H1 (cell line): Measurements from ENCODE around the gene NELL1. TPM values are rescaled to one million over a fixed set of nuclear protein-coding genes. Genes with fewer than 3 reads are reported as not detected.

Source experiments
- CTCF ChIA-PET: fragments of 300-600 bp; sonication (Branson Sonifier 250); formaldehyde crosslinking; loops from one replicate; lab custom pipeline; 2021; ENCODE audit not compliant: partially characterized antibody; lab: Charles Lee
- POLR2A ChIA-PET: fragments of 300-600 bp; sonication (Branson Sonifier 250); formaldehyde crosslinking; loops from one replicate; lab custom pipeline; 2021; ENCODE audit warnings: inconsistent platforms; ENCODE audit not compliant: partially characterized antibody; lab: Charles Lee
- DNase-seq, 2 experiments: peaks; one replicate each; pipeline versions ENCODE4 v3.0.0 to v3.0.0-alpha.2; 2010 to 2022; ENCODE audit warnings: low spot score in 2 of 2, low read depth in 1 of 2, mixed read lengths in 1 of 2
- FAIRE-seq: peaks from 2 replicates; lab custom pipeline; 2011; peaks lifted over from hg19 to GRCh38; lab: Jason Lieb, UNC
- H2AFZ ChIP-seq: 2 replicates; pipeline ENCODE4 v1.8.1; 2012; ENCODE audit warnings: low read length, inconsistent platforms
- H2AK5ac ChIP-seq: 2 replicates; pipeline ENCODE4 v1.6.1; 2013; ENCODE audit warnings: low read depth, low read length
- H2BK120ac ChIP-seq: replicated peaks from 2 replicates; pipeline ENCODE3; 2013; ENCODE audit warnings: low read depth, low read length, inconsistent platforms
- H2BK12ac ChIP-seq: 2 replicates; pipeline ENCODE4 v1.6.1; 2013; ENCODE audit warnings: low read depth, low read length
- H2BK15ac ChIP-seq: 2 replicates; pipeline ENCODE4 v1.6.1; 2013; ENCODE audit warnings: low read length
- H2BK20ac ChIP-seq: 2 replicates; pipeline ENCODE4 v1.6.1; 2013; ENCODE audit warnings: low read length
- H2BK5ac ChIP-seq: 2 replicates; pipeline ENCODE4 v1.6.1; 2013; ENCODE audit warnings: low read depth, low read length
- H3K14ac ChIP-seq: 2 replicates; pipeline ENCODE4 v1.6.1; 2013; ENCODE audit warnings: inconsistent platforms; ENCODE audit not compliant: insufficient read length
- H3K18ac ChIP-seq: 2 replicates; pipeline ENCODE4 v1.6.1; 2013; ENCODE audit warnings: low read length; ENCODE audit errors: extremely low read depth
- H3K23ac ChIP-seq: 2 replicates; pipeline ENCODE4 v1.6.1; 2013; ENCODE audit warnings: inconsistent platforms; ENCODE audit not compliant: insufficient read length
- H3K23me2 ChIP-seq: 2 replicates; pipeline ENCODE4 v1.6.1; 2013; ENCODE audit warnings: low read depth, low read length
- H3K27ac ChIP-seq: 2 replicates; pipeline ENCODE4 v1.6.1; 2011; ENCODE audit warnings: low read depth, low read length, inconsistent platforms
- H3K27me3 ChIP-seq, 4 experiments: replicated peaks in 1 of 4; 1 replicate in 1 of 4; 2 replicates in 3 of 4; pipeline versions ENCODE4 v1.6.1 to v1.8.1; 2011 to 2013; ENCODE audit warnings: low read length in 3 of 4, mild to moderate bottlenecking in 3 of 4, inconsistent platforms in 2 of 4, mixed read lengths in 2 of 4, moderate library complexity in 1 of 4; ENCODE audit not compliant: control insufficient read depth in 3 of 4, insufficient read depth in 3 of 4; ENCODE audit errors: extremely low read depth in 1 of 4
- H3K36me3 ChIP-seq, 4 experiments: 2 replicates each; pipeline versions ENCODE4 v1.6.1 to v1.8.1; 2011 to 2013; ENCODE audit warnings: mild to moderate bottlenecking in 4 of 4, low read length in 3 of 4, moderate library complexity in 2 of 4, control low read depth in 1 of 4, inconsistent platforms in 1 of 4; ENCODE audit not compliant: insufficient read depth in 4 of 4, control insufficient read depth in 2 of 4
- H3K4ac ChIP-seq: replicated peaks from 2 replicates; pipeline ENCODE3; 2013; ENCODE audit warnings: low read length, low read depth, mixed read lengths, inconsistent platforms; ENCODE audit not compliant: insufficient read length
- H3K4me1 ChIP-seq, 4 experiments: replicated peaks in 1 of 4; 1 replicate in 1 of 4; 2 replicates in 3 of 4; pipeline versions ENCODE4 v1.6.1 to v1.8.1; 2011 to 2013; ENCODE audit warnings: low read length in 3 of 4, inconsistent platforms in 2 of 4, mixed read lengths in 1 of 4; ENCODE audit not compliant: insufficient read depth in 4 of 4, control insufficient read depth in 3 of 4
- H3K4me2 ChIP-seq, 2 experiments: 2 replicates each; pipeline versions ENCODE4 v1.6.1 to v1.8.1; 2011 to 2013; ENCODE audit warnings: low read depth in 2 of 2, low read length in 2 of 2, control low read depth in 1 of 2, inconsistent platforms in 1 of 2, mild to moderate bottlenecking in 1 of 2; ENCODE audit not compliant: insufficient read depth in 1 of 2
- H3K4me3 ChIP-seq, 4 experiments: fragments of 200-600, 300-600 bp in 1 of 4; sonication (generic), shearing (Covaris generic), sonication (Bioruptor Twin) in 1 of 4; 2 replicates each; pipeline versions ENCODE4 v1.5.1 to v1.8.1; 2011 to 2016; ENCODE audit warnings: low read length in 4 of 4, low read depth in 3 of 4, control low read depth in 2 of 4, inconsistent platforms in 2 of 4, mild to moderate bottlenecking in 2 of 4, mixed read lengths in 1 of 4, moderate library complexity in 1 of 4; ENCODE audit not compliant: insufficient read depth in 2 of 4; ENCODE audit errors: extremely low read depth in 1 of 4
- H3K56ac ChIP-seq: replicated peaks from 2 replicates; pipeline ENCODE3; 2013; ENCODE audit warnings: low read depth, mild to moderate bottlenecking, mixed read lengths, low read length, inconsistent platforms; ENCODE audit not compliant: insufficient read length
- H3K79me1 ChIP-seq: 2 replicates; pipeline ENCODE4 v1.6.1; 2013; ENCODE audit warnings: low read depth, low read length, control low read depth
- H3K79me2 ChIP-seq, 2 experiments: 2 replicates each; pipeline versions ENCODE4 v1.6.1 to v1.8.1; 2012 to 2013; ENCODE audit warnings: low read length in 2 of 2, mild to moderate bottlenecking in 2 of 2, inconsistent platforms in 1 of 2; ENCODE audit not compliant: insufficient read depth in 2 of 2, control insufficient read depth in 1 of 2
- H3K9ac ChIP-seq, 4 experiments: replicated peaks in 1 of 4; 1 replicate in 1 of 4; 2 replicates in 3 of 4; pipeline versions ENCODE4 v1.6.1 to v1.8.1; 2011 to 2013; ENCODE audit warnings: low read depth in 3 of 4, low read length in 3 of 4, control low read depth in 2 of 4, mild to moderate bottlenecking in 2 of 4, moderate library complexity in 2 of 4, inconsistent platforms in 1 of 4; ENCODE audit errors: extremely low read depth in 1 of 4
- H3K9me3 ChIP-seq, 2 experiments: 2 replicates each; pipeline versions ENCODE4 v1.6.1 to v1.8.1; 2012 to 2013; ENCODE audit warnings: mild to moderate bottlenecking in 2 of 2, moderate library complexity in 2 of 2, control low read depth in 1 of 2, inconsistent platforms in 1 of 2, low read depth in 1 of 2, low read length in 1 of 2, mixed read lengths in 1 of 2; ENCODE audit not compliant: insufficient read depth in 2 of 2
- H4K20me1 ChIP-seq, 2 experiments: replicated peaks in 1 of 2; 2 replicates each; pipeline versions ENCODE3 to v1.8.1; 2011 to 2013; ENCODE audit warnings: inconsistent platforms in 2 of 2, low read length in 2 of 2, mild to moderate bottlenecking in 1 of 2; ENCODE audit not compliant: insufficient read depth in 2 of 2, control insufficient read depth in 1 of 2
- H4K5ac ChIP-seq: 2 replicates; pipeline ENCODE4 v1.6.1; 2013; ENCODE audit warnings: low read length, low read depth, mixed read lengths, inconsistent platforms; ENCODE audit not compliant: insufficient read length
- H4K8ac ChIP-seq: 2 replicates; pipeline ENCODE4 v1.8.0; 2013; ENCODE audit warnings: mild to moderate bottlenecking, moderate library complexity, low read length, inconsistent platforms; ENCODE audit not compliant: insufficient read depth; ENCODE audit errors: extremely low read depth
- H4K91ac ChIP-seq: replicated peaks from 2 replicates; pipeline ENCODE3; 2013; ENCODE audit warnings: low read length, mixed read lengths, inconsistent platforms; ENCODE audit not compliant: insufficient read length
- CTCF ChIP-seq, 3 experiments: IDR thresholded peaks; 1 replicate in 2 of 3; 2 replicates in 1 of 3; pipeline versions ENCODE4 v1.5.1 to v1.6.1; 2011; ENCODE audit warnings: low read length in 3 of 3, mild to moderate bottlenecking in 3 of 3, inconsistent platforms in 2 of 3, low read depth in 1 of 3, moderate library complexity in 1 of 3; ENCODE audit not compliant: insufficient read depth in 1 of 3; ENCODE audit errors: control extremely low read depth in 1 of 3
- GABPA ChIP-seq: IDR thresholded peaks from 2 replicates; pipeline ENCODE4 v1.6.1; 2011; ENCODE audit warnings: mild to moderate bottlenecking, low read length, moderate library complexity, borderline replicate concordance; ENCODE audit not compliant: insufficient read depth
- GTF2F1 ChIP-seq: IDR thresholded peaks from 2 replicates; pipeline ENCODE4 v1.6.1; 2012; ENCODE audit warnings: low read depth, low read length, improper control_type of control experiment, borderline replicate concordance
- HDAC2 ChIP-seq, 2 experiments: fragments of 300-600 bp in 1 of 2; sonication (generic) in 1 of 2; IDR thresholded peaks; 2 replicates each; pipeline ENCODE4 v1.6.1; 2011 to 2012; ENCODE audit warnings: low read depth in 2 of 2, low read length in 2 of 2, mild to moderate bottlenecking in 2 of 2, moderate library complexity in 2 of 2, borderline replicate concordance in 1 of 2, inconsistent platforms in 1 of 2
- RFX5 ChIP-seq: IDR thresholded peaks from 2 replicates; pipeline ENCODE4 v1.6.1; 2011; ENCODE audit warnings: low read depth, low read length, improper control_type of control experiment, borderline replicate concordance
- SP2 ChIP-seq: IDR thresholded peaks from 2 replicates; pipeline ENCODE4 v1.6.1; 2012; ENCODE audit warnings: mild to moderate bottlenecking, low read length, inconsistent platforms
- TCF12 ChIP-seq: IDR thresholded peaks from 2 replicates; pipeline ENCODE4 v1.6.1; 2011; ENCODE audit warnings: low read depth, mild to moderate bottlenecking, low read length
- USF2 ChIP-seq: IDR thresholded peaks from 2 replicates; pipeline ENCODE4 v1.6.1; 2011; ENCODE audit warnings: low read length, improper control_type of control experiment
- WGBS, 2 experiments: shearing (Covaris generic) in 1 of 2; methylation state at CpG; one replicate each; pipeline versions ENCODE4 v1.1.6 to v1.1.7; 2013 to 2015; ENCODE audit warnings: low lambda C conversion rate in 2 of 2, mixed read lengths in 2 of 2, inconsistent platforms in 1 of 2, low coverage in 1 of 2, missing lambda C conversion rate in 1 of 2; ENCODE audit not compliant: insufficient replicate concordance in 2 of 2, insufficient coverage in 1 of 2, insufficient read length in 1 of 2; ENCODE audit errors: extremely low coverage in 1 of 2, missing lambda C conversion rate in 1 of 2; 5-methylcytosine and 5-hydroxymethylcytosine counted together
- polyA plus RNA-seq, 7 experiments: library from polyadenylated mRNA; depleted of rRNA in 3 of 7; stranded (reverse) in 5 of 7; unstranded in 2 of 7; fragments of >200 nt in 5 of 7; fragments of 200-250 nt in 2 of 7; gene quantifications; 1 replicate in 5 of 7; 2 replicates in 1 of 7; 4 replicates in 1 of 7; pipeline versions ENCODE4 v1.2.1 to v1.2.3, GENCODE V29; 2011 to 2013; ENCODE audit warnings: missing spikeins in 2 of 7, mixed read lengths in 2 of 7
- total RNA-seq: library from RNA; stranded (reverse); fragmentation: NEBNext Ultra II Directional; extraction: Animal tissue kit (Norgen Biotek cat#: 25700); gene quantifications from 2 replicates; pipeline ENCODE4 v1.2.1, GENCODE V29; 2021

The NELL1 gene
- total and polyA plus RNA-seq, 2 of the 8 experiments (the other 6 are each of a cell fraction or from before 2014, with no cell fraction given): 0.21 TPM; not detected in 1

GRCh38 chr11:21037850-21038249, 368.5 kb downstream of the NELL1 start:
- H3K4me1 ChIP-seq: no peaks in the 10 kb centered on the region
- H4K8ac ChIP-seq: no peak overlapping the region
- no peak overlapping the region for H2BK5ac ChIP-seq
- no peak overlapping the region for H2BK20ac ChIP-seq
- POLR2A ChIA-PET: no interaction called here
- no peak overlapping the region for H3K9ac ChIP-seq
- TF ChIP-seq GABPA: no peak
- no peak for TF ChIP-seq RFX5
- no peak for TF ChIP-seq HDAC2 (IDR thresholded peaks at IDR 0.05; ENCODE audit: borderline replicate concordance in 1 of 2, low read depth in 2 of 2, low read length in 2 of 2)
- TF ChIP-seq GTF2F1: no peak
- TF ChIP-seq CTCF (IDR thresholded peaks at IDR 0.05; ENCODE audit: control extremely low read depth in 1 of 3, insufficient read depth in 1 of 3, low read depth in 1 of 3, low read length in 3 of 3): no peak
- no peak for TF ChIP-seq SP2
- TF ChIP-seq USF2: no peak
- TF ChIP-seq TCF12: no peak
- TF ChIP-seq, all 59 proteins: peak for 0
- WGBS, 2 experiments: 94% methylated on average over 2 of the region's 2 CpGs; no CpG with 5 or more reads in 1 of the 2 experiments
- H3K36me3 ChIP-seq: no peaks in the 10 kb centered on the region
- no peaks in the 10 kb centered on the region for H3K27me3 ChIP-seq
- no peak overlapping the region for H3K4me2 ChIP-seq
- no peak overlapping the region for H2AK5ac ChIP-seq
- H2BK15ac ChIP-seq: no peak overlapping the region
- no peaks in the 10 kb centered on the region for H3K79me1 ChIP-seq
- H4K91ac ChIP-seq: no peak overlapping the region
- H4K20me1 ChIP-seq: no peaks in the 10 kb centered on the region
- no peaks in the 10 kb centered on the region for H3K9me3 ChIP-seq
- H2BK120ac ChIP-seq: no peak overlapping the region
- H3K4me3 ChIP-seq: no peak overlapping the region
- FAIRE-seq (no peak), DNase-seq (no peak)
- H3K56ac ChIP-seq: no peak overlapping the region
- CTCF ChIA-PET: no interaction called here
- H4K5ac ChIP-seq: no peak overlapping the region
- H3K4ac ChIP-seq: no peak overlapping the region
- no peak overlapping the region for H3K18ac ChIP-seq
- H2AFZ ChIP-seq: no peak overlapping the region
- no peak overlapping the region for H2BK12ac ChIP-seq
- no peak overlapping the region for H3K14ac ChIP-seq
- no peak overlapping the region for H3K23ac ChIP-seq
- H3K79me2 ChIP-seq: no peaks in the 10 kb centered on the region
- H3K23me2 ChIP-seq: no peaks in the 10 kb centered on the region
- H3K27ac ChIP-seq: no peak overlapping the region
